ENCODE measurements around the gene ABCB1.

ABCB1 gene

DNA sequence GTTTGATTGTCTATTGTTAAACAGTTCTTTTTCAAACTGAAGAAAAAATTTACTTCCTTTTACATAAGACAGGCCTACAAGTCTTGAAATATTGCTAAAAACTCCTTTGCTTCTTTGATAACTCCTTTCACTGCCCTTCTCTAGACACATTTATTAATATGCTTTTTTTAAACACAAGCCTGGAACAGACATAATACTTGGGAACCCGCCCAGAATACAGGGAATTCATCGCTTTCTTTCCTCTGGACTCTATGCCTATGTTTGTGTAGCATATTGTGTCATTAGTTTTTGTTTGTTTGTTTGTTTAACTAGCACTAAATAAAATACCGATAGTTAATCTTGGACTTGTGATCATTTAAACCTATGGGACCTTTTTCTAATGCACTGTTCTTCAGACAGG lies 82.8 kb downstream of the ABCB1 start:
- Mint-ChIP-seq H3K27ac (no peak overlapping the region), H3K27me3 (ENCODE audit: low read depth) (no peaks in the 10 kb centered on the region), H3K4me3 (no peak overlapping the region), H3K4me1 (ENCODE audit: low read depth) (no peaks in the 10 kb centered on the region), H3K36me3 (ENCODE audit: low read depth) (no peaks in the 10 kb centered on the region), H3K9me3 (no peaks in the 10 kb centered on the region)
- DNase-seq (ENCODE audit: low spot score) = no peak

DNA sequence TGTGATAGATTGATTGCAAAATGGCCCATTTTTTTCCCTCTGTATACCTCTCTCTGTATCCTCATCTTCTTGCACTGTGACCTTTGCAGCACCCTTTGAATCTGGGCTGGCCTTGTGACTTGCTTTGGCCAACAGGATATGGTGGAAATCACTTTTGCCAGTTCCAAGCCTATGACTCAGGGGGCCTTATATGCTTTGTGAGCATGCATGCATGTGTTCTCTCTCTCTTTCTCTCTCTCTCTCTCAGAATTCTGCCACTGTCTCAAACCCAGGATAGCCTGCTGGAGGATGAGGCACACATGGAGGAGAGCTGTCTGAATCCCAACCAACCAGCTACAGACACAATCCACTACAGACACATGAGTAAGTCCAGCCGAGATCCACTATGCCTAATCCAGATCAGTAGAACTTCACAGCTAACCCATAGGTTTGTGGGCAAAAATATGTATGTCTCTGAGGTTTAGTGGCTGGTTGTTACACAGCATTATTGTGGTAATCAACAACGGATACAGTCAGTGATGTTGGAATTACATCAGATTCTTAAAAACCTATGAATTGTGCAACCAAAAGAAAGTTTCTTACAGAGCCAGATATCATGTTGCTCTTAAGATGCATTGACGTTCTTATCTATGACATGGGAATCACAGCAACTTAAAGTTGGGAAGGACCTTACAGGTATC lies 83.4 kb downstream of the ABCB1 start:
- no peak for DNase-seq (ENCODE audit: low spot score)

DNA sequence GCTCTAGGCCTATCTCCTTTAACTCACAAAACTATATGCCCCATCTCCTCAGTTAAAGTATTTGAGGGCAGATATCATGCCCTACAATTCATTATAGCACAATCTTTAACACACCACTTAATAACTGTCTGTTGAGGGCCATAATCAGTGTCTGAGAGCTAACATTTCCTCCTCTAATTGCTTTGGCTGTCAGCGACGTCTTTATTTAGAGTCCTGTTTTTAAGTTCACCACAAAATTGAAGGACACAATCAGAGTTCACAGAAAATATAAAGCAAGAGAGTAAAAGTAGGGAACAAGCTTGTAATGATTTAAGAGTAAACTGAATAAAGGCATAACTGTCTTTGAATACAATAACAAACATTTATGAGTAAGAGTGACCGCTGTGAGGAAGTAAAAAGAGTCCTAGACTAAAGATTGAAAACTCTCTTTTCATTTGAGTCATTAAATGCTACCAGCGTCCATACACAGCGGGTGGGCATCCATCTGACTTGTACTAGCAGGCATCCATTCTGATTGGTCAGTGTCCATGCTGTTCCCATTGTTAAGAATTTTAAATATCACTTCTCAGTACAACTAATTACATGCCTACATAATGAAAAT lies 86.8 kb downstream of the ABCB1 start:
- H3K9me3 Mint-ChIP-seq = no peaks in the 10 kb centered on the region
- DNase-seq (ENCODE audit: low spot score) = no peak
- no peaks in the 10 kb centered on the region for H3K36me3 Mint-ChIP-seq (ENCODE audit: low read depth)

More for the DNA sequence above, 83.4 kb downstream of the ABCB1 start:
- Mint-ChIP-seq H3K27ac (no peak overlapping the region), H3K4me3 (no peak overlapping the region), H3K36me3 (ENCODE audit: low read depth) (no peaks in the 10 kb centered on the region), H3K27me3 (ENCODE audit: low read depth) (no peaks in the 10 kb centered on the region), H3K9me3 (no peaks in the 10 kb centered on the region), H3K4me1 (ENCODE audit: low read depth) (no peaks in the 10 kb centered on the region)

DNA sequence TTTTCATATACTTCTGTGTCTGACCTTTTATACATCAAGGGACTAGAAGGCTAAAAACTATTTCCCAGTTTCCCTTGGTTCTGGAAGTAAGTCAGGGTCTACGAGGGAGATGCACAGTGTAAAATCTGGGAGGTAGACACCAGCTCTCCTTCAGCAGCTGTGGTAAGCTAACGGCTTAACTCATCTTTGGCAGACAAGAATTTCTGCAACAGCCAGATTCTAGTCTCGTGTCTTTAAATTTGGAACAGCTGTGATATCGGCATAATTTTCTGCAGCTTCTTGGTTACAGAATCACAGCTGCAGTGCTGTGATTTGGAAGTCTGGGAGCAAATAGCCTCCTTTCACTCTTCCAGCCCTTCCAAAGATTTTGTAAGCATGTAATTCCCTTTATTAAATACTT lies 87.8 kb downstream of the ABCB1 start:
- H3K9me3 Mint-ChIP-seq = no peaks in the 10 kb centered on the region

More for the DNA sequence above, 86.8 kb downstream of the ABCB1 start:
- no peak overlapping the region for H3K27ac Mint-ChIP-seq
- no peaks in the 10 kb centered on the region for H3K27me3 Mint-ChIP-seq (ENCODE audit: low read depth)
- no peak overlapping the region for H3K4me3 Mint-ChIP-seq
- peaks cover 8% of the 10 kb centered on the region for H3K4me1 Mint-ChIP-seq (ENCODE audit: low read depth)

DNA sequence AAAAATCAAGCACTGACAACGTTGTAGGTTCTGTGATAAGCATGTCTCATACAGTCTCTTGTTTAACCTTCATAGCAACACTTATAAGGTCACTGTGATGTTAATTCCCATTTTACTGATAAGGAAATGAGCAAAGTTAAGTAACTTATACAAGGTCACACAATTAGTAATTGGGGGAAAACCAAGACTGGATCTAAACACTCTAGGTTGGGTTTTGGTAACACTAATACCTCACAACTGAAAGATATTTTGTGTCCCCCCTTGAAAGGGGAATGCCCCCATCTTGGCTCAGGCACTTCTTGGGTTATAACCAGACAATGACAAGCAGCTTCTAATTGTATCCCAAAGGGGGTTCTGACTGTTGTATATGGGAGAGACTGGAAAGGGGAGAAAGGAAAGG lies 89.2 kb downstream of the ABCB1 start:
- Mint-ChIP-seq H3K36me3 (ENCODE audit: low read depth) (no peaks in the 10 kb centered on the region), H3K27me3 (ENCODE audit: low read depth) (no peaks in the 10 kb centered on the region), H3K27ac (no peak overlapping the region), H3K4me1 (ENCODE audit: low read depth) (peaks cover 12% of the 10 kb centered on the region), H3K4me3 (no peak overlapping the region), H3K9me3 (no peaks in the 10 kb centered on the region)
- no peak for DNase-seq (ENCODE audit: low spot score)

More for the DNA sequence above, 87.8 kb downstream of the ABCB1 start:
- Mint-ChIP-seq H3K4me3 (no peak overlapping the region), H3K36me3 (ENCODE audit: low read depth) (no peaks in the 10 kb centered on the region), H3K4me1 (ENCODE audit: low read depth) (peaks cover 12% of the 10 kb centered on the region), H3K27ac (no peak overlapping the region), H3K27me3 (ENCODE audit: low read depth) (no peaks in the 10 kb centered on the region)
- no peak for DNase-seq (ENCODE audit: low spot score)

DNA sequence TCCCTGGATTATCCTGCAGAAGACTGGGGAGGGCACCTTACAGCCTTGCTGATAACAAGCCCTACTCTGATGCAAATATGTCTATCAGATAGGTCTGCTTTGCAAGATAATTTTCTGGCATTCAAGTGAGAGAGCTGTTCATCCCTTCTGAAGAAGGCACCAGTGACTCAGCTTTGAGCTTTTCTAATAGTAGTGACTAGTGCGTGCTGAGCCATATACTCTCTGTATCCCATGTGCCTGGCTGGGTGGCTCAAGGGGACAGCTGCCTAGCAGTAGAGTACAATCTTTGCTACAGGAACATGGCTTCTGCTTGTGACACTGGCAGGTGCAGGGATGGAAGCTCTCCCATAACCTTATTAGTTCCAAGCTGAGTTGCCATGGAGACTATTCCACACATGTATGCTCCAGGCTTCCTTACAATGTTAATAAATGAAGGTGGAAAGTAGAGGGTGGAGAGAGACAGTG lies 90.2 kb downstream of the ABCB1 start:
- no peaks in the 10 kb centered on the region for H3K27me3 Mint-ChIP-seq (ENCODE audit: low read depth)
- peaks cover 16% of the 10 kb centered on the region for H3K4me1 Mint-ChIP-seq (ENCODE audit: low read depth)
- H3K4me3 Mint-ChIP-seq = no peak overlapping the region
- DNase-seq (ENCODE audit: low spot score) = no peak
- no peaks in the 10 kb centered on the region for H3K36me3 Mint-ChIP-seq (ENCODE audit: low read depth)
- H3K9me3 Mint-ChIP-seq = no peaks in the 10 kb centered on the region
- H3K27ac Mint-ChIP-seq = no peak overlapping the region

DNA sequence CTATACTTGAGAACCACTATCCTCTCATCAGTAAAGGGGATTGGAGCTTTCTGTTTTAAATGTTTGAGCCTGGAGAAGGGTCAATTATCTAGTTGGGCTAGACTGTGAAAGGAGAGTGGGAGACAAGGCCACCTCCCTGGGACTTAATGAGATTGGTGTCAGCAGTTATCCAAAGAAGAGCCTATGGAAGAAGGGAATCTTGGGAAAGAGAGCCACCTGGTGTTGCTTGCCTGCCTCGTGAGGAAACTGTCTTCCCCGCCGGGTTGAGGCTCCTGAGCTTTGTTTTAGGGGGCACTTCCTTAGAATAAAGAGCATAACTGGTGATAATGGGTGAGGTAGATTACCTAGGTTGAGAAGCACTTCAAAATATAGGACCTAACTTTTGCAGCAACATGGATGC lies 93.2 kb downstream of the ABCB1 start:
- Mint-ChIP-seq H3K27me3 (ENCODE audit: low read depth) (no peaks in the 10 kb centered on the region), H3K9me3 (no peaks in the 10 kb centered on the region), H3K27ac (no peak overlapping the region), H3K4me1 (ENCODE audit: low read depth) (peaks cover 16% of the 10 kb centered on the region), H3K4me3 (no peak overlapping the region), H3K36me3 (ENCODE audit: low read depth) (no peaks in the 10 kb centered on the region)
- DNase-seq (ENCODE audit: low spot score) = no peak

DNA sequence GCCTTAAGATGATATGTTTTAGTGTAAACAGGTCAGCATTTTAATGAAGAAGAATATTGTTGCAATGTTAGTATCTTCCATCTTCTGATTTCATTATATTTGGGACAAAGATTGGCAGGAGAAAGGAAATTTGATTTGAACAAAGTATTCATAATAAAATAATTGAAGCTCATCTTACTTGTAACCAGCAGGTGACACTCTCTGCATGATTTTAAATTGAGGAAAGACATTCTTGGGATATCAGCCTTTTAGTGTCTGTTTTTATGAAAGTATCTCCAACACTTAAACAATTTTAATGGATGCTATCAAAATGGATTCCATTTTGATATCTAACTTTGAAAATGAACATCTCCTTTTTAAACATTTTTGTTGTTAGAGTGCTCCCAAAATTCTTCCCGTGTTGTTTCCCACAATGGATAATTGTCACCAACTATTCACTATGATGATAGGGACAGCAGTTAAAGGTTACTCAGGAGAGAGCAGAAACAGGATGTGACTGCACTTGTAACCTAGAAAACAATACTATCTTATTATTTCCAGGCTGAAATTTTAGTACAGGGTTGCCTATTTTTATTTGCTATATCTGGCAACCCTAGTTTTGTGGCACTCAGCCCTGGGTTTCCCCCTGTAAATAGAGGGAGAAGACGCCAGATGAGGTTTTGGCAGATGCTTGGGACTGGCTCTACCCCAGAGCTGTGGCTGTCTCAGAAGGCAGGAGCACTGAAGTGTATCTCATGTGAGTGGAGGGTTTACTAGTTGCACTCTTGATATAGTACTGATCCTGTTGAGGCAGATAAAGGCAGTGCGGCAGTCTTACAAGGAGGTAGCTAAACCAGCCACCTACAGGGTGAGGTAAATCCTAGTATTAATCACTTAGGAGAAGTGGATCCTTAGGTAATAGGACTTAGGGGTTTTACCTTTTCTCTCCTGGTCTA lies 94.2 kb downstream of the ABCB1 start:
- Mint-ChIP-seq H3K27me3 (ENCODE audit: low read depth) (no peaks in the 10 kb centered on the region), H3K27ac (no peak overlapping the region), H3K9me3 (no peaks in the 10 kb centered on the region), H3K4me3 (no peak overlapping the region), H3K4me1 (ENCODE audit: low read depth) (peaks cover 16% of the 10 kb centered on the region), H3K36me3 (ENCODE audit: low read depth) (no peaks in the 10 kb centered on the region)
- no peak for DNase-seq (ENCODE audit: low spot score)

DNA sequence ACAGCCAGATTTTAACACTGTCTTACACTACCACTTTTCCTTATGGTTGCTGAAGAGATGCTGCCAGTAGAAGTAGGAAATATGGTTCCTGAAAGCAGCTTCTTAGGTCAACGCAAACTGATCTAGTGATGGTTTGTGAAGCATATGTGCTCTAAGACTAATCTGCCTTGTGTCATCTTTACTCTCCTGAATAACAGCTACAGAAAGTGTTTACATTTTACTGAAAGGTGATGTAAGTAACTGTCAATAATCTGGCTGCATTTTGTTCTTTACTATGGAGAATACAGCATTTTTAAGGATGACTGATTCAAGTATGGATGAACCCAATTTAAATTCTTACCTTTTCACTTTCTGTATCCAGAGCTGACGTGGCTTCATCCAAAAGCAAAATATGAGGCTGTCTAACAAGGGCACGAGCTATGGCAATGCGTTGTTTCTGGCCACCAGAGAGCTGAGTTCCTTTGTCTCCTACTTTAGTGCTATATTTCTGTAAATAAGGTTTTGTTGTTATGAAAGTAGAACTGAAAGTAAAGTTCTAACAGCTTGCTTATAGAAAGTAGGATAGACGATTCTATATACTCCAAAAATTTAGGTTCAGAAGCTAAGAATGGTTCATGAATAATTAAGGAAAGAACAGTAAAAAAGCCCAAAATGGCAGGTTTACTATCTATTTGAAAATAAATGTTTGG lies 95.0 kb downstream of the ABCB1 start:
- no peak overlapping the region for H3K4me3 Mint-ChIP-seq
- peaks cover 13% of the 10 kb centered on the region for H3K4me1 Mint-ChIP-seq (ENCODE audit: low read depth)
- no peaks in the 10 kb centered on the region for H3K27me3 Mint-ChIP-seq (ENCODE audit: low read depth)
- no peak for DNase-seq (ENCODE audit: low spot score)
- no peak overlapping the region for H3K27ac Mint-ChIP-seq
- no peaks in the 10 kb centered on the region for H3K9me3 Mint-ChIP-seq
- H3K36me3 Mint-ChIP-seq (ENCODE audit: low read depth) = no peaks in the 10 kb centered on the region

DNA sequence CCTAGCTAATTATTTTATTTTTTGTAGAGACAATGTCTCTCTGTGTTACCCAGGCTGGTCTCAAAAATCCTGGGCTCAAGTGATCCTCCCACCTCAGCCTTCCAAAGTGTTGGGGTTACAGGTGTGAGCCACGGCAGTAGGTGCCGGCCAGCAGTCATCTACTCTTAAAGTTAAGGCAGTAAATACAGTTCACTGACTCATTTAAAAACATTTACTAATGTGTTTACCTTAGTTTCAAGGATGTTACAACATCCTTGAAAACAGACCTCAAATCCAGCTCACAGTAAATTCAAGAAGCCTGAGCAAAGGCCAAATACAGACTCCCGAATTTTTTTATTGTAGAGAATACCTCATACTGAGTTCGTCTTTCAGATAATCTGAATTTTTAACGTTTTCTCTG lies 95.6 kb downstream of the ABCB1 start:
- no peaks in the 10 kb centered on the region for H3K27me3 Mint-ChIP-seq (ENCODE audit: low read depth)
- H3K4me3 Mint-ChIP-seq = no peak overlapping the region

DNA sequence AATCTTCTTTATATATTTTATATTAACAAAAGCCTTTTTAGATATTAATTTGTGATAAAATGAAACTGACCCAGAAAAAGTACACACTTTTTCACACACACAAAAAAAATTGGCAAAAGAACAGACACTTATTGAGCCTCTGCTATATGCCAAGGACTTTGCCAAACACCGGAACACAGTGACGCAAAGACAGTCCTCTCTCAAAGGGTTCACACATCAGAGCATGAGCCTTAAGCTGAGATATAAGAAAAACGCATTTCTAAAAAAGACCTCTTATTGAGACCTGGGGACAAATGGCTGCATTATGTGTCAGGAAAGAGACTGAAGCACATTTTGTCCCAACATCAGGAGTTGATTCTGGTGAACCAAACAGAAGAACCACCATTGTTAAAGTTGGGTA lies 101.2 kb downstream of the ABCB1 start:
- DNase-seq (ENCODE audit: low spot score) = no peak
- peaks cover 9% of the 10 kb centered on the region for H3K27me3 Mint-ChIP-seq (ENCODE audit: low read depth)
- no peaks in the 10 kb centered on the region for H3K36me3 Mint-ChIP-seq (ENCODE audit: low read depth)
- H3K4me1 Mint-ChIP-seq (ENCODE audit: low read depth) = no peaks in the 10 kb centered on the region
- H3K9me3 Mint-ChIP-seq = no peaks in the 10 kb centered on the region
- no peak overlapping the region for H3K27ac Mint-ChIP-seq
- H3K4me3 Mint-ChIP-seq = no peak overlapping the region

More for the DNA sequence above, 95.6 kb downstream of the ABCB1 start:
- H3K27ac Mint-ChIP-seq = no peak overlapping the region
- H3K9me3 Mint-ChIP-seq = no peaks in the 10 kb centered on the region
- H3K4me1 Mint-ChIP-seq (ENCODE audit: low read depth) = peaks cover 11% of the 10 kb centered on the region
- DNase-seq (ENCODE audit: low spot score) = no peak
- no peaks in the 10 kb centered on the region for H3K36me3 Mint-ChIP-seq (ENCODE audit: low read depth)

DNA sequence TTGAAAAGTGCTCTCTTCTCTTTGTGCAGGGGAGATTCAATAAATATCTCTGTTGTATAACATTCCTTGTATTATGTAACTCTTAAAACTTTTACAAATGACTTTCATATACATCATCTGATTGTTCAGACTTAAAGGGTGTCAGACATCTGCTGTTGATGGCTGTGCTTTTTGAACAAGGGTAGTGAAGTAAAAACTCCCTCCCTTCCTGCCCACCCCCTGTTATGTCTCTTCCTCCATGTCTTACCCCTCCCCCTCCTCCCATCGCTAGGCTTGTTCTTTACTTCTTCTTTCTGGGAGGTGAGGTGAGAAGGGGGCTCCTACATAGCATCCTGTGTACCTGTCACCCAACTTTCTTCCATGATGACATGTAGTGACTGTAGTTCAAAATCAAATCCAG lies 101.8 kb downstream of the ABCB1 start:
- Mint-ChIP-seq H3K36me3 (ENCODE audit: low read depth) (no peaks in the 10 kb centered on the region), H3K4me3 (no peak overlapping the region), H3K9me3 (no peaks in the 10 kb centered on the region), H3K27ac (no peak overlapping the region), H3K4me1 (ENCODE audit: low read depth) (no peaks in the 10 kb centered on the region), H3K27me3 (ENCODE audit: low read depth) (peaks cover 9% of the 10 kb centered on the region)
- no peak for DNase-seq (ENCODE audit: low spot score)

DNA sequence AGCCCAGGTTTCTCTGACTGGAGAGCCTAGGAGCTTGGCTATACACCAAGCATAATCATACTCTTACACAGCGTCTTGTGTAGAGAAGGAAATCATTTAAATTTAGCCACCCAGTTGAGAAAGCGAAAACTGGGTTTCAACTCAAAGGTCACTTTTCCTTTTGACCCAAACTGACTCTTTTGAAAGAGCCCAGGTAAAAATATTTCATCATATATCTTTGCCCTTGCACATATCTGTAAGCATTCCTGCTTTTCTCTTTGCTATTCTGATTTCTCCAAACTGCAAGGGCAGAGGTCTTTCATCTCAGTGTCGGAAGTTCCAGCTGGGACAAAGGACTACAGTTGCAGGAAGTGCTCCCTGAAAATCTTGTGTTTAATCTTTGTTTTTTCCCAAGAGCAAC lies 103.2 kb downstream of the ABCB1 start:
- no peaks in the 10 kb centered on the region for H3K36me3 Mint-ChIP-seq (ENCODE audit: low read depth)
- H3K4me3 Mint-ChIP-seq = no peak overlapping the region
- no peaks in the 10 kb centered on the region for H3K4me1 Mint-ChIP-seq (ENCODE audit: low read depth)
- peaks cover 9% of the 10 kb centered on the region for H3K27me3 Mint-ChIP-seq (ENCODE audit: low read depth)
- no peak for DNase-seq (ENCODE audit: low spot score)
- no peaks in the 10 kb centered on the region for H3K9me3 Mint-ChIP-seq
- no peak overlapping the region for H3K27ac Mint-ChIP-seq

Data from T-helper 2 cell treated with Interferon-gamma antibody and Interleukin-4, amounts not matched to agents 5 μg/mL and 100 μg/mL, for 36 hours (primary cell).